ENCODE data around the gene SOX8.

SOX8 gene

DNA sequence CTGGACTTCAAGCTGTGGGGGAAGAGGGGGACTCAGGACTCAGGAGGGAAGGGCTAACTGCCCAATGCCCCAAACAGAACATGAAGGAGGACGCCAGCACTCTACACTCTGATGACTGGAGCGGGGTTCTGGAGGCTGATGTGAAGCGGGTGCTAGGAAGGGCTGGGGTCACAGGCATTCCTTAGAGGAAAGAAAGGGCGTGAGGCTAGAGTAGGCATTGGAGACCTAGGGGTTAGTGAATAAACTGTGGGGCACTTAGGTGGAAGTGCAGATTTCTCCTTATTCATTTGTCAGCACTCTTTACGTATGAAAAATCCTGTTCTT is 10.0 kb upstream of the SOX8 start:
- no peak overlapping the region for H3K27ac ChIP-seq

DNA sequence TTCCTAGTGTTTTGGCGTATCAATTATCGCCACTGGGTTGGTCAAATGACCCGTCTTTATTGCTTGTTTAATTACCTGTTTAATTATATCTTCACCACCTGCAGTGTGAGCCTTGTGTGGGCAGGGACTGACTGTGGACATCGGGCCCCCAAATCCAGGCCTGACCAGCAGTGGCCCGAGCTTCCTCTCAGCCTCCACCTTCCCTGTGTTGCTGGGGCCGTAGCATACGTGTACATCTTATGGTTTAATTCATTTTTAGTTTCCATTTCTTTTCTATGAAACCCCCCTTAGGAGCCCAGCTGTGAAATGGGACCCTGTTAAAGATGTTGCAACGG is 9.6 kb upstream of the SOX8 start:
- TF ChIP-seq, protein P1, sequence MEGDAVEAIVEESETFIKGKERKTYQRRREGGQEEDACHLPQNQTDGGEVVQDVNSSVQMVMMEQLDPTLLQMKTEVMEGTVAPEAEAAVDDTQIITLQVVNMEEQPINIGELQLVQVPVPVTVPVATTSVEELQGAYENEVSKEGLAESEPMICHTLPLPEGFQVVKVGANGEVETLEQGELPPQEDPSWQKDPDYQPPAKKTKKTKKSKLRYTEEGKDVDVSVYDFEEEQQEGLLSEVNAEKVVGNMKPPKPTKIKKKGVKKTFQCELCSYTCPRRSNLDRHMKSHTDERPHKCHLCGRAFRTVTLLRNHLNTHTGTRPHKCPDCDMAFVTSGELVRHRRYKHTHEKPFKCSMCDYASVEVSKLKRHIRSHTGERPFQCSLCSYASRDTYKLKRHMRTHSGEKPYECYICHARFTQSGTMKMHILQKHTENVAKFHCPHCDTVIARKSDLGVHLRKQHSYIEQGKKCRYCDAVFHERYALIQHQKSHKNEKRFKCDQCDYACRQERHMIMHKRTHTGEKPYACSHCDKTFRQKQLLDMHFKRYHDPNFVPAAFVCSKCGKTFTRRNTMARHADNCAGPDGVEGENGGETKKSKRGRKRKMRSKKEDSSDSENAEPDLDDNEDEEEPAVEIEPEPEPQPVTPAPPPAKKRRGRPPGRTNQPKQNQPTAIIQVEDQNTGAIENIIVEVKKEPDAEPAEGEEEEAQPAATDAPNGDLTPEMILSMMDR (conservative IDR thresholded peaks at IDR 0.05) = no peak
- H3K27ac ChIP-seq = no peak overlapping the region

More for the DNA sequence above, 10.0 kb upstream of the SOX8 start:
- TF ChIP-seq, protein P1 (conservative IDR thresholded peaks at IDR 0.05) = no peak

DNA sequence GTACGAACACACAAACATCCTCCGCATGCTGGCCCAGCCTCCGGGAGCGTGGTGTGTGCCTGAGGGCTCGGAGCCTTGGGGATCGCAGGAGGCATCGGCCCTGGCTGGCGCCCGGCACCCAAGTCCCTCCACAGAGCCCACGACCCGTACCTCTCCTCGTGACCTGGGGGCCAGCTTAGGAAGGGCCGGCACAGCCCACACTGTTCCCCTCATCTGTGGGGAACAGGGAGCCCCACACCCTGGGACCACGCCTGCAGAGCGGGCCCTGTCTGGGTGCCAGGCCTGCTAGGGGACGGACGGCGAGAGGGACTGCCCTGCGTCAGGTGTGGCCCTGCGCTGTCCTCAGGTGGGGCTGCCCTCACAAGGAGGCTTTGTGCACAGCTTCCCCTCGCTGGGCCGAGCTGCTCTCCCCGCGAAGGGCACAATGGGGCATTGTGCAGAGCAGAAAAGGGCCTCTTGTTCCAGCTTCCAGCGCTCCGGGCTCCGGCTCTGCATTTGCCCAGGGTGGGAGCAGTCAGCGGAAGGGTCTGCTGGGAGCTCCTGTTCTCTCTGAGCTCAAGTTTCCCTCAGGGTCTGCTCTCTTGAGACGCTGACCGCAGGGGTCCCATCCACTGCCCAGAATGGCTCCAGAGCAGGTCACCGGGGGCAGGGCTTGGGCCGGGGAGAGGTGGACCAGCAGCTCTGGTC is 9.1 kb upstream of the SOX8 start:
- TF ChIP-seq, protein P1 (conservative IDR thresholded peaks at IDR 0.05) = no peak
- H3K27ac ChIP-seq = no peak overlapping the region

DNA sequence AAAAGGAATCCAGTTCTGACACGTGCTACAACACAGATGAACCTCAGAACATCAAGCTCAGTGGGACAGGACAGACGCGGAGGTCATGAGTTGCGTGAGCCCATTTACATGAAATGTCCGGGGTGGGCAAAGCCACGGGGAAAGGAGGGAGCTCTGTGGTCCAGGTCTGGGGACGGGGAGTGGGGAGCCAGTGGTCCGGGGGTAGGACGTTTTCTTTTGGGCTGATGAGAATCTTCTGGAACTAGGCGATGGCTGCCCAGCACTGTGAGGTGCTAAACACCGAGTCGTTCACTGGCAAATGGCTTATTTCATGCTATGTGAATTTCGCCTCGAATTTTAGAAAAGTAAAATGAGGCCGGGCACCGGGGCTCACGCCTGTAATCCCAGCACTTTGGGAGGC is 8.2 kb upstream of the SOX8 start:
- no peak overlapping the region for H3K27ac ChIP-seq
- TF ChIP-seq, protein P1 (conservative IDR thresholded peaks at IDR 0.05) = no peak

DNA sequence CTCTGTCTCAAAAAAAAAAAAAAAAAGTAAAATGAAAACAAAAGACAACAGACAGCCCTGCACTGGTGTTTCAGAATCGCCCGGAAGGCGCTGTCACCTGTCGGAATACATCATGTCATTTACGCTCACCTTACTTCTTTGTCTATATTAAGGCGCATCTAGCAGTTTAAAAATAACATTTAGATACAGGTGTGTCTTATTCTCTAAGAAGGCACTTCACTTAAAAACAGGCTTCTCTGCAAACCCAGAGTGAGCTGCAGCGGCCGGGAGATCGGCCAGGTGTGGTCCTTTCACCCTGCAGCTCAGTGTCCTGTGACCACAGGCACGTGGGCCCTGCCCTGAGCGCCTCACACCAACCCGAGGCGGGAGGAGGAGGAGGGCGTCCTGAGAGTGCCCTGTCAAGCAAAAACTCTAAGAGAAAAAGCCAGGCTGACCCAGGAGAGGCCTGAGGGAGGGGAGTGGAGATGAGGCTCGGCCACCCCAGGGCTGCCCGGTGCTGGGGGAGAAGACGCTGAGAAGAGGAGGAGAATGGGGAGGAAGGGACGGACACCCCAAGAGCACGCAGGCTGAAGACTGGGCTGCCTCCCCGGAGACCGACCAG is 7.5 kb upstream of the SOX8 start:
- TF ChIP-seq, protein P1 (conservative IDR thresholded peaks at IDR 0.05) = no peak
- H3K27ac ChIP-seq = no peak overlapping the region

DNA sequence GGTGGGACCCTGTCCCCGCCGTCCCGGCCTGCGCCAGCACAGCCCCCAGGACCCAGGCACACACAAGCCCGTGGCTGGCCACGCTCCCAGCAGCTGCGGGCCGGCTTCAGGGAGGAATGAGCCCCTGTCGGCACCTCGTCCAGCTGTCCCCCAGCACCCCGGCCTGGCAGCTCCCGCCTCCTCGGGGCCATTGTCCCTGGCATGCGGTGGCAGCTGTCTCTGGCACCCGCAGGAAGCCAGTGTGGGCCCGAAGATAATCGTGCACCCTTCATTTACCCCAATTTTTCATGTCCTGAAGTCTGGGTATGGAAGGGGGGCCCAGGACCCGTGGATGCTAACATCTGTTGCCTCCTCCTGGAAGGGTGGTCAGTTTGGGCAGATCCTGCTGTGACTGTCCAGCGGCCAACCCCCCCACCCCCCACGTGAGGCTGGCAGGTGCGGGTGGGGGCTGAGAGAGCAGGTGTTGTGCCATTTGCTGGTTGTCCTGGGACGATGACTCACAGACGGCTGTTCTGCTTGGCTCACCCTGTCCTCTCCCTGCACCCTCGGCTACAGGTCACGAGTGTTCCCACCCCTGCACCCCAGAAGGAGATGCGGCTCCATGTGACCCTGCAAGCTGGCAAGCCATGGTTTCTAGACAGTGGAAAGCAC is 6.8 kb upstream of the SOX8 start:
- no peak overlapping the region for H3K27ac ChIP-seq
- TF ChIP-seq, protein P1 (conservative IDR thresholded peaks at IDR 0.05) = no peak

DNA sequence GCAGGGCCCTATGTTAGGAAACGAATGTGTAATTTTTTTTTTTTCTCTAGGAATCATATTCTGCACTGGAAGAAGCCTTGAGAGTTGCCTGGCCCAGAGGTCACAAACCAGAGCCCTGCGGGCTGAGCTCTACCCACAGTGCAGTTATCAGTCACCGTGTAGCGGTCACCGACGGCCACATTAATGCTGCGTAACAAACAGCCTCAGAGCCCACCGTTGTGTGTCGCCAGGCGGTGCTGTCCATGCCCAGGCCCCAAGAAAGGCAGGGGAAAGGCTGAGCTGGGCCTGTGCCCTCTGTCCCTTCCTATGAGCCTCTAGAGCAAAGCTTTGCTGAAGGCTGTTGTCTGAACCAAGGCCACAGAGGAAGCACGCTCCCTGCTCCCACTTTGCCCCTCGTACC is 6.3 kb upstream of the SOX8 start:
- no peak overlapping the region for H3K27ac ChIP-seq

More for the DNA sequence above, 6.3 kb upstream of the SOX8 start:
- TF ChIP-seq, protein P1 (conservative IDR thresholded peaks at IDR 0.05) = no peak
